HG02763 (cell line): ENCODE measurements around the gene RND3.

Experiments
- ATAC-seq: cut with Tn5 transposase; IDR thresholded peaks from one replicate; pipeline ENCODE4 v1.9.1; 2021; ENCODE audit warnings: mild to moderate bottlenecking, moderate library complexity; ENCODE audit not compliant: unreplicated experiment

The RND3 gene

GRCh38 chr2:150487537-150488429, at the start of gene RND3:
Gene RND3, minus strand, starts transcription at chr2:150487667. Its CDS starts 250 bp downstream, at chr2:150487417.
- ATAC-seq = peak; percentile 70

GRCh38 chr2:150535176-150535575, 47.7 kb upstream of the RND3 start:
- ATAC-seq = no peak

GRCh38 chr2:150532879-150533278, 45.4 kb upstream of the RND3 start:
- ATAC-seq = no peak

GRCh38 chr2:150532020-150532419, 44.6 kb upstream of the RND3 start:
- ATAC-seq = no peak

GRCh38 chr2:150531591-150531990, 44.1 kb upstream of the RND3 start:
- ATAC-seq = no peak

GRCh38 chr2:150530168-150530567, 42.7 kb upstream of the RND3 start:
- ATAC-seq = no peak

- peak; percentile 94 for ATAC-seq
These were observed 41.7 kb upstream of the RND3 start for GRCh38 chr2:150528861-150529801.

GRCh38 chr2:150526827-150527226, 39.4 kb upstream of the RND3 start:
- ATAC-seq = no peak

- no peak for ATAC-seq
These were observed 38.5 kb upstream of the RND3 start for GRCh38 chr2:150526006-150526405.

- no peak for ATAC-seq
These were observed 34.8 kb upstream of the RND3 start for GRCh38 chr2:150522269-150522668.

GRCh38 chr2:150520887-150521664, 33.6 kb upstream of the RND3 start:
- ATAC-seq = no peak

- ATAC-seq = no peak
These were observed 32.6 kb upstream of the RND3 start for GRCh38 chr2:150520033-150520432.

- no peak for ATAC-seq
These were observed 30.6 kb upstream of the RND3 start for GRCh38 chr2:150517951-150518680.

- ATAC-seq = no peak
These were observed 26.2 kb upstream of the RND3 start for GRCh38 chr2:150513647-150514046.

GRCh38 chr2:150508497-150509137, 21.1 kb upstream of the RND3 start:
- no peak for ATAC-seq

GRCh38 chr2:150507071-150507470, 19.6 kb upstream of the RND3 start:
- no peak for ATAC-seq

GRCh38 chr2:150505178-150505577, 17.7 kb upstream of the RND3 start:
- no peak for ATAC-seq

GRCh38 chr2:150495993-150496627, 8.6 kb upstream of the RND3 start:
- no peak for ATAC-seq

GRCh38 chr2:150495001-150495400, 7.5 kb upstream of the RND3 start:
- no peak for ATAC-seq
